Iris pigment epithelial cell (primary cell): ENCODE data around the gene OR5B21.

ENCODE experiments used
- DNase-seq: peaks from one replicate; pipeline ENCODE4 v3.0.0-alpha.2; 2011; ENCODE audit warnings: low read depth

The OR5B21 gene

GRCh38 chr11:58493676-58494075 lies 14.2 kb downstream of the OR5B21 start:
- peak; percentile 42 for DNase-seq

DNA sequence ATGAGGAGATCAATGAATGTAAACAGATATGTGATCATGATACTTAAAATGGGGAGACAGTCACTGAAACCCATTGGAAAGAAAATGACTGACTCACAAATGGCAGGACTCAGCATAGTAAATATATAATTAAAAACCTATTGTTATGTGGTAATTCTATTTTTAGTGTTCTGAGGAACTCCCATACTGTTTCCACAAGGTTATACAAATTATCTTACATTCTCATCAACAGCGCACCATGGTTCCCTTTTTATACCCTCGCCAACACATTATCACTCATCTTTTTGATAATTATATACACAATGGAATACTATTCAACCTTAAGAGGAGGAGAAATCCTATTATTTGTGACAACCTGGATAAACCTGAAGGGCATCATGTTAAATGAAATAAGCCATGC lies 17.1 kb downstream of the OR5B21 start:
- DNase-seq: no peak

GRCh38 chr11:58487170-58487569 lies 20.7 kb downstream of the OR5B21 start:
- DNase-seq: no peak

- DNase-seq: no peak
Observed at GRCh38 chr11:58485961-58486360, 21.9 kb downstream of the OR5B21 start.

DNA sequence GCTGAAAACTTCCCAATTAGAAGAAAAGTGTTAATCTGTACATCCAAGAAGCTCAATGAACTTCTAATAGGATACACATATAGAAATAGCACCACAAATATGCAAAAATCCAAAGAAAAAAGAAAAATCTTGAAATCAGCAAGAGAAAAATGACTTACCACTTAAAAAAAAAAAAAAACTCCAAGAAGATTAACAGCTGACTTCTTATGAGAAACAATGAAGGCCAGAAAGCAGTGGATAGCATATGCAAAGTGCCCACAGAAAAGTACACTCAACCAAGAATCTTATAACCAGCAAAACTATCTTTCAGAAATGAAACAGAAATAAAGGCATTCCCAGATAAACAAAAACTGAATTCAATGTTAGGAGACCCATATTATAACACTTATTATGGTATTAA lies 36.0 kb downstream of the OR5B21 start:
- no peak for DNase-seq

- DNase-seq: no peak
Observed at GRCh38 chr11:58466293-58466692, 41.6 kb downstream of the OR5B21 start.

DNA sequence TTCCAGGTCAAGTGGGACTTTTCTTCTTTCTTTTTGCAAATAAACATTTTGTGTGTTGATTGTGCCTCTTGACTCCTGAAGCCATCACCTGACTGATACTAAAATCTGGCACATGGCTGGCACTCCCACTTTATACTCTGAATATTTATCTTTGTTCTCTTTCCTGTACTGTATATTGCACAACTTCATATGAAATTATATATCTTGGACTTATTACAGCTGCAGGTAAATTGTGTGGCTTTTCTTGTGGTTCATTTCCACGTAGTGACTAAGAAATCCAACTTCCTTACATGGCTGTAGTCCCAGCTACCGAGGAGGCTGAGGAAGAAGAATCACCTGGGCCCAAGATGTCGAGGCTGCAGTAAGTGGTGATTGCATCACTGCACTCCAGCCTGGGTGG lies 42.2 kb downstream of the OR5B21 start:
- no peak for DNase-seq
